ACC112 (cell line): ENCODE measurements around the gene ITGB2.
"Not testable (repeated sequence)": the region's sequence is repeated elsewhere in the genome, so short reads cannot be mapped to it uniquely, and the experiment has no call there.

Source experiments
- H2AFZ ChIP-seq: fragments of 200-600 bp; sonication (generic); one replicate; pipeline ENCODE4 v1.6.0; 2017; ENCODE audit warnings: antibody characterized with exemption, low read length; ENCODE audit not compliant: unreplicated experiment
- H3K27ac ChIP-seq: fragments of 200-600 bp; sonication (generic); 2 replicates; pipeline ENCODE4 v1.5.1; 2014; ENCODE audit warnings: low read depth, mild to moderate bottlenecking, antibody characterized with exemption, low read length, moderate library complexity
- H3K27me3 ChIP-seq: fragments of 200-600 bp; sonication (generic); 2 replicates; pipeline ENCODE4 v1.6.1; 2014; ENCODE audit warnings: mild to moderate bottlenecking, antibody characterized with exemption, low read length, moderate library complexity, mixed read lengths; ENCODE audit not compliant: insufficient read depth
- H3K36me3 ChIP-seq: fragments of 200-600 bp; sonication (generic); 2 replicates; pipeline ENCODE4 v1.6.1; 2016; ENCODE audit warnings: mild to moderate bottlenecking, antibody characterized with exemption, low read length, moderate library complexity, mixed read lengths; ENCODE audit not compliant: insufficient read depth
- H3K4me1 ChIP-seq: fragments of 200-600 bp; sonication (generic); one replicate; pipeline ENCODE4 v1.6.1; 2016; ENCODE audit warnings: low read length, mixed read lengths; ENCODE audit not compliant: insufficient read depth, unreplicated experiment, control insufficient read depth
- H3K4me3 ChIP-seq: fragments of 200-600 bp; sonication (generic); 2 replicates; pipeline ENCODE4 v1.5.1; 2014; ENCODE audit warnings: mild to moderate bottlenecking, low read depth, low read length
- H3K79me2 ChIP-seq: fragments of 200-600 bp; sonication (generic); one replicate; pipeline ENCODE4 v1.6.0; 2016; ENCODE audit warnings: low read length; ENCODE audit not compliant: control insufficient read depth, unreplicated experiment, insufficient read depth

ITGB2 gene

GRCh38 chr21:44886113-44887075 lies 34.3 kb downstream of the ITGB2 start:
- Histone ChIP-seq H3K27me3 (peaks cover 17% of the 10 kb centered on the region; the same call in 1 of the 2 replicates), H3K27ac (no peak overlapping the region), H3K36me3 (no peaks in the 10 kb centered on the region), H3K4me1 (peaks cover 6% of the 10 kb centered on the region), H3K79me2 (no peaks in the 10 kb centered on the region), H2AFZ (no peak overlapping the region), H3K4me3 (no peak overlapping the region)

- no peak overlapping the region for H3K27ac ChIP-seq
- H3K27me3 ChIP-seq: peaks cover 9% of the 10 kb centered on the region; the same call in 1 of the 2 replicates
- H3K4me1 ChIP-seq: peaks cover 14% of the 10 kb centered on the region
- no peak overlapping the region for H3K4me3 ChIP-seq
- H3K36me3 ChIP-seq: no peaks in the 10 kb centered on the region
- H2AFZ ChIP-seq: no peak overlapping the region
- no peaks in the 10 kb centered on the region for H3K79me2 ChIP-seq
Observed at GRCh38 chr21:44885615-44886014, 35.1 kb downstream of the ITGB2 start.

GRCh38 chr21:44884097-44884496 lies 36.6 kb downstream of the ITGB2 start:
- Histone ChIP-seq H3K27ac (no peak overlapping the region), H3K27me3 (no peaks in the 10 kb centered on the region), H3K36me3 (no peaks in the 10 kb centered on the region), H2AFZ (no peak overlapping the region), H3K79me2 (no peaks in the 10 kb centered on the region), H3K4me1 (peaks cover 18% of the 10 kb centered on the region), H3K4me3 (no peak overlapping the region)

GRCh38 chr21:44883250-44883649 lies 37.4 kb downstream of the ITGB2 start:
- no peaks in the 10 kb centered on the region for H3K79me2 ChIP-seq
- no peaks in the 10 kb centered on the region for H3K36me3 ChIP-seq
- H2AFZ ChIP-seq: no peak overlapping the region
- peaks cover 18% of the 10 kb centered on the region for H3K4me1 ChIP-seq
- H3K4me3 ChIP-seq: no peak overlapping the region
- no peak overlapping the region for H3K27ac ChIP-seq
- H3K27me3 ChIP-seq: no peaks in the 10 kb centered on the region

- Histone ChIP-seq H3K27me3 (no peaks in the 10 kb centered on the region), H3K27ac (0 out of 2 replicates have a peak overlapping the region, but pooled peaks have one; percentile 6), H3K36me3 (no peaks in the 10 kb centered on the region), H3K4me3 (no peak overlapping the region), H3K4me1 (peaks cover 18% of the 10 kb centered on the region), H3K79me2 (no peaks in the 10 kb centered on the region), H2AFZ (no peak overlapping the region)
Observed at GRCh38 chr21:44881198-44881872, 39.4 kb downstream of the ITGB2 start.

GRCh38 chr21:44880405-44881197 lies 40.1 kb downstream of the ITGB2 start:
- H3K79me2 ChIP-seq: no peaks in the 10 kb centered on the region
- H3K4me3 ChIP-seq: no peak overlapping the region
- H3K27me3 ChIP-seq: no peaks in the 10 kb centered on the region
- no peaks in the 10 kb centered on the region for H3K36me3 ChIP-seq
- H2AFZ ChIP-seq: no peak overlapping the region
- peaks cover 18% of the 10 kb centered on the region for H3K4me1 ChIP-seq
- H3K27ac ChIP-seq: 0 out of 2 replicates have a peak overlapping the region, but pooled peaks have one; percentile 6

GRCh38 chr21:44879238-44879637 lies 41.5 kb downstream of the ITGB2 start:
- H3K36me3 ChIP-seq, H3K27ac ChIP-seq, H3K79me2 ChIP-seq, H3K27me3 ChIP-seq, H3K4me3 ChIP-seq, H2AFZ ChIP-seq: not testable (repeated sequence)
- H3K4me1 ChIP-seq: peaks cover 18% of the 10 kb centered on the region

GRCh38 chr21:44878053-44878982 lies 42.4 kb downstream of the ITGB2 start:
- Histone ChIP-seq H3K27ac (no peak overlapping the region), H3K4me3 (no peak overlapping the region), H3K79me2 (no peaks in the 10 kb centered on the region), H3K4me1 (peaks cover 18% of the 10 kb centered on the region), H2AFZ (no peak overlapping the region), H3K36me3 (no peaks in the 10 kb centered on the region), H3K27me3 (no peaks in the 10 kb centered on the region)

GRCh38 chr21:44876849-44877575 lies 43.7 kb downstream of the ITGB2 start:
- H3K4me3 ChIP-seq: no peak overlapping the region
- H3K27ac ChIP-seq: no peak overlapping the region
- H3K4me1 ChIP-seq: peaks cover 18% of the 10 kb centered on the region
- no peaks in the 10 kb centered on the region for H3K36me3 ChIP-seq
- H2AFZ ChIP-seq: no peak overlapping the region
- peaks cover 12% of the 10 kb centered on the region for H3K79me2 ChIP-seq
- H3K27me3 ChIP-seq: no peaks in the 10 kb centered on the region
